Measurements from ENCODE around the gene ABCB8.
A peak's percentile ranks its signal among the peaks of the same experiment; 100 is the strongest.
"Not testable (repeated sequence)": the region's sequence is repeated elsewhere in the genome, so short reads cannot be mapped to it uniquely, and the experiment has no call there.

ABCB8 gene

GRCh38 chr7:151014950-151015349 lies 13.3 kb upstream of the ABCB8 start:
- no peak for DNase-seq (ENCODE audit: low spot score)

DNA sequence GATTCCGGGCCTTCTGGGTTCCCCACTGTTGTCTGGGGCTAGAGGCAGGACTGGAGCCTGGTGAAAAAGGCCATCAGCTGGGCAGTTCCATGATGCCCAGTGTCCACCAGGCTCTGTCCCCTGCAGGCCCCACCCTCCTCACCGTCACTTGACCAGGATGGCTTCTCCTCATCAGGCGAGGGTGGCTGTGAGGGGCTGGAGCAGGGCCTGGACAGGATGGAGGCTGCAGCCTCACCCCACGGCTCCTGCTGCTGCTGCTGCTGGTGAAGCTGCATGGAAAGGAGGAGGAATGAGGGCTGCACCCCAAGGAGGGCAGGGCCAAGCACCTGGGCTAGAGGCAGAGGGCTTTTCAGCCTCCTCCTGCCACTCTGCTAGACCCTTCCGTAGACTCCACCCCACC lies 12.3 kb upstream of the ABCB8 start:
- no peak for DNase-seq (ENCODE audit: low spot score)

DNA sequence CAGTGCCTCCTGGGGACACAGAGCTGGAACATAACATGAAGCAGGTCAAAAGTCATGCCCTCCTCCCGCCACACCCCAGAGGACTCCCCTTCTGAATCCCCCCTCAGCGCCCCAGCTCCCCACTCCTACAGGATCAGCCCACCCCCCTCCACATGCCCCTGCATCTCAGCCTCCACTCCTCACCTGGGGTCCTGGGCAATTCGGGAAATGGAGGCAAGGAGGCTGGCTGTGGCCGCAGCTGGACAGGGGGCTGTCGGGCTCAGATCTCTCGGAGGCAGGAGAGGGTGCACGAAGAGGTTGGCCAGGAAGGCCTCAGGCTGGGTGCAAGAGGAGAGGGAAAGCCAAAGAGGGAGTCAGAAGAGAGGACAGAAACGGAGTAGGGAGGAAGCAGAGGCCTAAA lies 11.7 kb upstream of the ABCB8 start:
- DNase-seq (ENCODE audit: low spot score) = no peak

- DNase-seq (ENCODE audit: low spot score) = no peak
These were observed 11.3 kb upstream of the ABCB8 start for GRCh38 chr7:151016942-151017341.

GRCh38 chr7:151017370-151017952 lies 10.8 kb upstream of the ABCB8 start:
- DNase-seq (ENCODE audit: low spot score) = no peak

- peak; percentile 81 for DNase-seq (ENCODE audit: low spot score)
These were observed 10.3 kb upstream of the ABCB8 start for GRCh38 chr7:151017953-151018420.

GRCh38 chr7:151018421-151019129 lies 9.7 kb upstream of the ABCB8 start:
- DNase-seq (ENCODE audit: low spot score) = no peak

DNA sequence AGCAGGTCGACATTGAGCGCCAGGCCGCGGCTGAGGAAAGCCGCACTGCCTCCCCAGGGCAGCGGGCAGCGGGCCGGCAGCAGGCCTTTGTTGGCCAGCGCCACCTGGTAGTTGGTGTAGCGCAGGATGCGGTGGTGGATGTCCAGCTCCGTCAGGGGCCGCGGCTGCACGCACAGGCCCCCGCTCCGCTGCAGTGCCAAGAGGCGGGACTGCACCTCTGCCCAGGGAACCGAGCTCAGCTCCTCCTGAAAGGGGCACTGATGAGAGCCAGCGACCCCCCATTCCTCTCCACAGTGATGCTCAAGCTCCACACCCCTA lies 9.2 kb upstream of the ABCB8 start:
- DNase-seq (ENCODE audit: low spot score) = no peak

DNA sequence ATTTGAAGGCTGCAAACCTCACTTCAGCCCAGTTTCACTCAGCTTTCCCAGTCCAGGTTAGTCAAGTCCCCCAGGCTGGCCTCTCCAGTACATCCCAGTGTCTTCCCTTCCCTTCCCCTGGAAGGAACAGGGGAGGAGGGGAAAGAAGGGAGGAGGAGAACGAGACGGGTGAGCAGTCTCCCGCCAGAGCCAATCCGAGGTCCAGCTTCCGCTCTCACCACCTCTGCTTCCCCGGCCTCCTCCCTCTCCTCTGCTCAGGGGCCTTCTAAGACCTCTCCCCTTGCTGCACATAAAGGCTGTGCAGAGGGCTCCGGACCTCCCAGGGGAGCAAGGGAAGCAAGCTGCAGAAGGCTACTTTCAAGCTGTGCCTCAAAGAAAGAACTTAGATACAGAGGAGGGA lies 8.0 kb upstream of the ABCB8 start:
- no peak for DNase-seq (ENCODE audit: low spot score)

- no peak for DNase-seq (ENCODE audit: low spot score)
These were observed 5.0 kb upstream of the ABCB8 start for GRCh38 chr7:151023232-151023631.

DNA sequence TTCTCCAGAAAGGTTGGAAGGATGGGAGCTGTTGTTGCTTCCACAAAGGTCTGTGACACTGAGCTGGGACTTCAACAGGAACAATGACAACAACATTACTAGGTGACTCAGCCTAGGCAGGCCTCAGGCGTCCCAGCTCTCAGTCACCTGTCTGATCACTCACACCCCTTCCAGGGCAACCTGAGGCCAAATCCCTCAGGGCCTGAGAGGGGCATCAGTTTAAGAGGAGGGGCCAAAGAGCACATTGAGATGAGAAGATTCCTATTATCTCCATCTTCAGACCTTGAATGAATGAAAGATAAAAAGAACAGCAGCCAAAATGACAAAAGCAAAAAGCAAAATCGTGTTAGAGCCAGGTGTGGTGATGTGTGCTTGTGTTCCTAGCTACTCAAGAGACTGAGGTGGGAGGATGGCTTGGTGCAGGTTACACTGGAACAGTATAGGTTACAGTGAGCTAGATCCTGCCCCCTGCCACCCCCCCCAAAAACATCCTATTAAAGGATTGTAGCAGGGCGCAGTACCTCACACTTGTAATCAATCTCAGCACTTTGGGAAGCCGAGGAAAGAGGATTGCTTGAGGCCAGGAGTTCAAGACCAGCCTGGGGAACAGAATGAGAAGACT lies 3.7 kb upstream of the ABCB8 start, which contains the start of gene ATG9B:
TSS of gene ATG9B (minus strand) at position 60 of the 622 bp plus-strand sequence. CDS start 71 bp downstream, outside the sequence.
- no peak for DNase-seq (ENCODE audit: low spot score)

DNA sequence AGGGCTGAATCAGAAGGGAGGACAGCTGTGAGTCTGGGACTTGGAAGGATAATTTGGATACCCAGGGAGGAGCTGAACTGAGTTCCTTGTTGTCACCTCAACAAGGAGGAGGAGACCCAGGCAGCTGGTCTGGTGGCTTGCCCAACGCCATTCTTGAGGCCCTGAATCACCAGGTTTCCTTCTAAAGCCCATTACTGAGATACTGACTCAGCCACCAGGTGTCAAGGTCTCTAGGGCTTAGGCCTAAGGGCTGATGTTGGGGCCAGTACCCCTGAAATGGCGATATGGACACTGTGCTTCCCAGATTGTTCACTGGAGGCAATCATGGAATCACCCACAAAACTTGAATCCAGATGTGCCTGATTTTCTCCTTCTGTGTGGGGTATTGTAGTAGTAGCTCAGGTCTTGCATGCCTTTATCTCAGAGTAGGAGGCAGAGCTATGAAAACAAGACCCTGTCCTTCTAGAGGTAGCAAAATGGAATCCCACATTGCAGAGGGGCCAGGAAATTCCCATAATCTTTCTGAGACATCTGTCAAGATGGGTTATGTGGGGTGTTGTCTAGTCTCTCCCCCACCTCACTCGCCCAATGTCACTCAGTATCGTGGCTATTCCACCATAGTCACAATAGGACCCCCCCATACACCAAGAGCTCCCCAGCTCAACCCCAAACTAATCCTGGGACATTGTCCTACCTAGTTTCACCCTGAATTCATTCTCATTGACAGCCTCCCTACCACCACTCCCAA lies 2.2 kb upstream of the ABCB8 start:
- no peak for DNase-seq (ENCODE audit: low spot score)

DNA sequence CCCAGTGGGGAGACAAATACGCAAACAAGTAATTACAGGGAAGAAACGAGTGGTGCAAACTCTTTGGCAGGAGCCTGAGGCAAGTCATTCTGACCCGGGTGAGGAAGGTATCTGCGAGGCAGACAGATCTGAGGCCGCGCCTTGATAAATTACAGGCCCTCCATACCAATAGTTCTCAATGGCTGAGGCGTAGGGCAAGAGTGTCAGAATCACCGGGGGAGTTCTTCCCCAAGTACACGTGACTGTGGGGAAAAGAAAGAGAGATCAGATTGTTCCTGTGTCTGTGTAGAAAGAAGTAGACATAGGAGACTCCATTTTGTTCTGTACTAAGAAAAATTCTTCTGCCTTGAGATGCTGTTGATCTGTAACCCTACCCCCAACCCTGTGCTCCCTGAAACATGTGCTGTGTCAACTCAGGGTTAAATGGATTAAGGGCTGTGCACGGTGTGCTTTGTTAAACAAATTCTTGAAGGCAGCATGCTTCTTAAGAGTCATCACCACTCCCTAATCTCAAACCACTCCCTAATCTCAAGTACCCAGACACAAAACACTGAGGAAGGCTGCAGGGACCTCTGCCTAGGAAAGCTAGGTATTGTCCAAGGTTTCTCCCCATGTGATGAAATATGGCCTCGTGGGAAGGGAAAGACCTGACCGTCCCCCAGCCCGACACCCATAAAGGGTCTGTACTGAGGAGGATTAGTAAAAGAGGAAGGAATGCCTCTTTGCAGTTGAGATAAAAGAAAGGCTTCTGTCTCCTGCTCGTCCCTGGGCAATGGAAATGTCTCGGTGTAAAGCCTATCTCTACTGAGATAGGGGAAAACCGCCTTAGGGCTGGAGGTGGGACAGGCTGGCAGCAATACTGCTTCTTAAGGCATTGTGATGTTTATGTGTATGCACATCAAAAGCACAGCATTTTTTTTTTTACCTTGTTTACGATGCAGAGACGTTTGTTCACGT lies 1.2 kb upstream of the ABCB8 start:
- DNase-seq (ENCODE audit: low spot score) = not testable (repeated sequence)

- DNase-seq (ENCODE audit: low spot score) = not testable (repeated sequence)
These were observed 521 bp upstream of the ABCB8 start for GRCh38 chr7:151027728-151028130.

DNA sequence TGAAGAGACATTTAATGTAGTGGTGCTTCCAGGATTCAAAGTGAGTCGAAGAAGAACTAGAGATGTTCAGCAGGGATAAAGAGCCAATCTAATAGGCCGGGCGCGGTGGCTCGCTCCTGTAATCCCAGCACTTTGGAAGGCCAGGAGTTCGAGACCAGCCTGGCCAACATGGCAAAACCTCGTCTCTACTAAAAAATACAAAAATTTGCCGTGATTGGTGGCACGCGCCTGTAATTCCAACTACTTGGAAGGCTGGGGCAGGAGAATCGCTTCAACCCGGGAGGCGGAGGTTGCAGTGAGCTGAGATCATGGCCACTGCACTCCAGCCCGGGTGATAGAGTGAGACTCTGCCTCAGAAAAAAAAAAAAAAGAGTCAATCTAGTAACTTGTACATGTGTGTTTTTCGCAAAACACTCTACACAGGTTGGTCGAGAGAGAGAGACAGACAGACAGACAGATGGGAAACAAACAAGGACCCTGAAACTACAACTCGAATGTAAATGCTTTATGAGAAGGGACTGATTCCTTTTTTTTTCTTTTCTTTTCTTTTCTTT lies 775 bp downstream of the ABCB8 start:
- no peak for DNase-seq (ENCODE audit: low spot score)

GRCh38 chr7:151031011-151031410 lies 2.8 kb downstream of the ABCB8 start:
- DNase-seq (ENCODE audit: low spot score) = no peak

- no peak for DNase-seq (ENCODE audit: low spot score)
These were observed 5.0 kb downstream of the ABCB8 start for GRCh38 chr7:151032936-151033863.

DNA sequence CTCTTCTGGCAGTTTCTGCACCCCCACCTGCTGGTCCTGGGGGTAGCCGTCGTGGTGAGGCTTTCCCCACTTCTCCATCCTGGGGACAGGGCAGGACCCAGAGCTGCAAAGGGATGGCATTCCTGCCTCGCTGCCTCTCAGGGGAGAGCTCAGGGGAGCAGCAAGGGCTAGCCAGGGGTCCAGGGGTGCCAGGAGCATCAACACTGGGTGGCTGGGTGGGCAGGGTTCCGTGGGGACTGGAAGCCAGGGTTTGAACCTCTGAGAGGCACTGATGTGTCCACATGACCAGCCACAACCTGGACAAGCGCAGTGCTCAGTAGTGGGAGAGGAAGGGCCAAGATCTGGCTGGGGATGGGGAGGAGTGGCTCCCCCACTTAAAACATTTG lies 5.6 kb downstream of the ABCB8 start:
- no peak for DNase-seq (ENCODE audit: low spot score)

DNA sequence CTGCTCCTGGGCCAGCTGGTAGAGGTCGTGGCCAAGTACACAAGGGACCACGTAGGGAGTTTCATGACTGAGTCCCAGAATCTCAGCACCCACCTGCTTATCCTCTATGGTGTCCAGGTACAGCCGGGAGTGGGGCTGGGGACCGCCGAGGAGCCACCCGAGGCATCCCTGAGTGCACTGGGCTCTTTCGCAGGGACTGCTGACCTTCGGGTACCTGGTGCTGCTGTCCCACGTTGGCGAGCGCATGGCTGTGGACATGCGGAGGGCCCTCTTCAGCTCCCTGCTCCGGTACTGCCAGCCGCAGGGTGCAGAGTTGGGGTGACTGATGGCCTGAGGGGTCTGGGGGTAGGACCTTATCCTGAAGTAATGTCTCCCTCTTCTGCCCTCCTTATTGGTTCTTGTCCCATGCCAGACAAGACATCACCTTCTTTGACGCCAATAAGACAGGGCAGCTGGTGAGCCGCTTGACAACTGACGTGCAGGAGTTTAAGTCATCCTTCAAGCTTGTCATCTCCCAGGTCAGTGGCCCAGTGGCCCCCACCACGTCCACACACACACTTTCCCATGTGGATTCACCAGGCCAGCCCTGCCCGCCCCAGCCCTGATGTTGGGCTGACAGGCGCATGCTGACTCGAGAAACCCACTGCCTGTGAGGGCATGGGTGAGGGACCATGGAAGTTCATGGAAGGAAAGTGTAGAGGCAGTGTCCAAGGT lies 6.2 kb downstream of the ABCB8 start:
- no peak for DNase-seq (ENCODE audit: low spot score)
